ENCODE results near the gene SIPA1. TPM values are rescaled to one million over a fixed set of nuclear protein-coding genes. Genes with fewer than 3 reads are reported as not detected.

Gene SIPA1, protein sequence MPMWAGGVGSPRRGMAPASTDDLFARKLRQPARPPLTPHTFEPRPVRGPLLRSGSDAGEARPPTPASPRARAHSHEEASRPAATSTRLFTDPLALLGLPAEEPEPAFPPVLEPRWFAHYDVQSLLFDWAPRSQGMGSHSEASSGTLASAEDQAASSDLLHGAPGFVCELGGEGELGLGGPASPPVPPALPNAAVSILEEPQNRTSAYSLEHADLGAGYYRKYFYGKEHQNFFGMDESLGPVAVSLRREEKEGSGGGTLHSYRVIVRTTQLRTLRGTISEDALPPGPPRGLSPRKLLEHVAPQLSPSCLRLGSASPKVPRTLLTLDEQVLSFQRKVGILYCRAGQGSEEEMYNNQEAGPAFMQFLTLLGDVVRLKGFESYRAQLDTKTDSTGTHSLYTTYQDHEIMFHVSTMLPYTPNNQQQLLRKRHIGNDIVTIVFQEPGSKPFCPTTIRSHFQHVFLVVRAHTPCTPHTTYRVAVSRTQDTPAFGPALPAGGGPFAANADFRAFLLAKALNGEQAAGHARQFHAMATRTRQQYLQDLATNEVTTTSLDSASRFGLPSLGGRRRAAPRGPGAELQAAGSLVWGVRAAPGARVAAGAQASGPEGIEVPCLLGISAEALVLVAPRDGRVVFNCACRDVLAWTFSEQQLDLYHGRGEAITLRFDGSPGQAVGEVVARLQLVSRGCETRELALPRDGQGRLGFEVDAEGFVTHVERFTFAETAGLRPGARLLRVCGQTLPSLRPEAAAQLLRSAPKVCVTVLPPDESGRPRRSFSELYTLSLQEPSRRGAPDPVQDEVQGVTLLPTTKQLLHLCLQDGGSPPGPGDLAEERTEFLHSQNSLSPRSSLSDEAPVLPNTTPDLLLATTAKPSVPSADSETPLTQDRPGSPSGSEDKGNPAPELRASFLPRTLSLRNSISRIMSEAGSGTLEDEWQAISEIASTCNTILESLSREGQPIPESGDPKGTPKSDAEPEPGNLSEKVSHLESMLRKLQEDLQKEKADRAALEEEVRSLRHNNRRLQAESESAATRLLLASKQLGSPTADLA
- total RNA-seq (2014; rRNA removed; shearing (Covaris generic)): 34.2 and 35.5 TPM in 2 replicates

DNA sequence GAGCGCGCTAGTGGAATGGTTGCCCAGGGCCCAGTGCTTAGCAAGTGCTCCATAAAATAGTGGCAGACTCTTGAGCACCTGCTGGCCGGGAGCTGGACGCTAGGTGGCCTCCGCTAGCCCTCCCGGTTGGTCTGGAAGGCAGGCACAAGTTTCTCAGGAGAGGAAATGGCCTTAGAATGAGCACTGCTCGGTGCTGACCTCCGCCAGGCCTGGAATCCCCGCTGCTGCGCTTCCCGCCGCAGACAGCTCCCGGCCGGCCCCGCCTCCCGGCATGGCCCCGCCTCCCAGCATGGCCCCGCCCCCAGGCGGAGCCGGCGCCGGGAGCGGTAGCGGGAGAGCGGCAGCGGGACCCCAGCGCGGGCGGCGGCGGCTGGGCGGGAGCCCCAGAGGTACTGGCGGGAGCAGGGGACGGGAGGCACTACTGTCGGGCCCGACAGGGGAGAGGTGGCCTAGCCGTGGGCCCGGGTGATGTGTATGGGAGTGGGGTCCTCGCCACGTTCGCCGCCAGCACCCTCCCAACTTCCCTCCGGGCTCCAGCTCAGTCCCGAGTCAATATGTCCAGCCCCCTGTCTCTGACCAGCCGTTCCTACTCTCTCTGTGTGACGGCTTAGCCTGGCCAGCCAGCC lies at the start of gene SIPA1:
TSS of gene SIPA1 (plus strand) at position 308 of the 626 bp plus-strand sequence. CDS start 2,821 bp downstream, outside the sequence.

DNA sequence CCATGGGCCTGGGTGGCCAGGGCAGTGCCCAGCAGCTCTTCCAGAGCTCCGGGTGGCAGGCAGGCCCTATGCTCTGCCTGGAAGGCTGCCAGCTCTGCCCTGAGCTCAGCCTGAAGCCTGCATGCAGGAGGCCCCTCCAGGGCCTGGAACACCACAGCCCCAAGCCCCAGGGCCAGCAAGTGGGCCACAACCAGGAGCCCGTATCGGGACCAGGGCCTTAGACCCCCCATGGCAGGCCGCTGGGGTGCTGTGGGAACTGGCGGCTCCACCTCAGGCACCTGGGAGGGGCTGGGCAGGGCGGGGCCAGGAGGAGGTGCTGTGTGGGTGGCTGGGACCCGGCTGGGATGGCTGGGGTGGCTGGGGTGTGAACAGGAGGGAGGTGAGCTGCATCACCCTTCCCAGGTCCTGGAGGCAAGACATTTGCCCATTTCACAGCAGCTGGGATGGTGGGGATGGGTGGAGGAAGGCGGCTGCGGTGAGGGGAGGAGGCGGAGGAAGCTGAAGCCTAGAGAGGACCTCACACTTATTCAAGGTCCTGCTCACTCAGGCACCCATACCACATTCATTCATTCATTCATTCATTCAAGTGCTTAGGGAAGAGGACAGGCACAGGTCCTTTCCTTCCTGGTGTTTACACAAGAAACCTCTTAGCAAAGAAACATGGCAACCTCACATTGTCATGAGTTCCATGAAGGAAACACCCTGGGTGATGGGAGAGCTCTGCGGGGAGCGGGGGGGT lies 42.2 kb upstream of the SIPA1 start, which contains the start of gene KCNK7:
TSS of gene KCNK7 (minus strand) at position 258 of the 739 bp plus-strand sequence. CDS start at position 230, 28 bp downstream.

DNA sequence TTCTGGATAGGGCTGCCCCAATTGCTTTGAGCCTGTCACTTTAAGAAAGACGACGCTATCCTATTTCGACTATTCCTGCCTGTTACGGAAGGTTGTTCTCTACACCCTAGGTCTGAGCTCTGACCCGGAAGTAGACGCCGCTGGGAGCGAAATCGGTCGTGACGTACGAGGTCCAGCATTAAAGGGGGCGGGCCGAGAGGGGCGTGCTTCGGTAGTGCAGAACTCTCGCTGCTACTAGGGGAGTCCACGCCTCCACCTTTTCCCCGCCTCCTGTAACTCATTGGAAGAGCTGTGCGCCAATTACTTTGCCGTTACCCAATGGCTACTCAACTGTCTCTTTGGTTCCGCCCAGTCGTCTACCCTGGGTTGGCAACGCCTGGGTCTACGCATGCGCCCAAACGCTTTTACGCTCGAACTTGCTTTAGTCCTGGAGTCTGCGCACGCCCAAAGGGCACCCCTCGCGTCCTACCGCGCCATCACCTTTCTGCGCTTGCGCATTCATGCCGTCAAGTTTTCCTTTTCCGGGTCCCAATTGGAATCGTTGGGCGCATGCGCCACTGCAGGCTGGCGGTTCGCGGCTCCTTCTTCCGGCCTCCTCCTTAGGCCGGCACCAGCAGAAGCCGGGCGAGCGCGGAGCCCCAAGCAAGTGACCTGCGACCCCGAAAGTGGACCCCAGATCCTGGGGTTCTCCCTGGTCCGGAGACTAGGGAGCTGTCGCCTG lies 22.5 kb upstream of the SIPA1 start, which contains the start of gene PCNX3:
TSS of gene PCNX3 (plus strand) at position 548 of the 721 bp plus-strand sequence. CDS start 536 bp downstream, outside the sequence.

DNA sequence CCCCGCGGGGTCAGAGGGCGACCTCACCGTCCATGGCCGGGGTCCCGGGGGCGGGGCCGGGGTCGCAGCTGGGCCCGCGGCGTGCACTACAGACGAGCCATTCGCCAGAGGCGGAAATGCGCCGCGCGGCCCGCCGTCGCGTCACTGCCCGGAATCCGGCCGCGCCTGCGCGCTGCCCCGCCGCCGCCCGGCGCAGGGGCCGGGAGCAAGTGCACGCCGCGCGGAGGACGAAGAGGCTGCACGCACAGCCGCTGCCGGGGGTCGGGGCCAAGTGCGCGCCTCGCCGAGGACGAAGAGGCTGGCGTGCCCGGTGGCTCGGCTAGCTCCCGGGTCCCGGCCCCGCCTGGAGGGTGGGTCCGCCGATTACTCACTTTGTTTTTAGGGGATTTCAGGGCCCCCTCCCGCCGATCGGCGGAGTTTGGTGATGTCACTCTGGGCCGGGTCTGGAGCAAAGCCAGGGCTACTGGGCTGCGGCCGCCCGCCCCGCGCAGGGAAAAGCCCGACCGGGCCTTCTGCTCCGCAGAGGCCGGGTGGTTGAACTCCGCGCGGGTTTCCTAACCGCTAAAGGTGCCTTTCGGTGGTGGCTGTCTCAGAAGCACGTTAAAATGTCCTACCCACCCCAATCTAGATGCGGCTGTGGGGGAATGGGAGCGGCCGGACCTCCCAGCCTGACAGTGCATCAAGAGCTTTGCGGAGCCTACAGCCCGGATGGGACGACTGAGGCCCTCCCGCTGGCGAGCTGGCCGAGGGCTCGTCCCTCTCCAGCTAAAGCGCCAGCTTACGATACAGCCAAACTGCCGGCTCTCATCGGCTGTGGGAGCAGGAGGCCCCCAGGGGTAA lies 25.1 kb downstream of the SIPA1 start, which contains the start of gene RELA:
TSS of gene RELA (minus strand) at position 118 of the 840 bp plus-strand sequence. CDS start at position 34, 84 bp downstream.

Small RNA genes within 50 kb of the gene (small RNA-seq; reads per million reads assigned to genes)
- not detected for gene MIR4489
- not detected for gene MIR4690
- not detected for gene RN7SL309P

Other genes starting within 250 kb of the SIPA1 start
- 69.3 and 73.0 TPM in 2 replicates for gene NEAT1, start 215.3 kb upstream of the SIPA1 start, total RNA-seq (2014; rRNA removed; shearing (Covaris generic))
- gene MALAT1, start 139.1 kb upstream of the SIPA1 start, total RNA-seq (2014; rRNA removed; shearing (Covaris generic)): 2,655 and 2,827 TPM in 2 replicates
- gene SCYL1, start 113.0 kb upstream of the SIPA1 start, total RNA-seq (2014; rRNA removed; shearing (Covaris generic)): 144 TPM in 2 replicates
- 205 and 209 TPM in 2 replicates for gene LTBP3, start 79.7 kb upstream of the SIPA1 start, total RNA-seq (2014; rRNA removed; shearing (Covaris generic))
- 93.6 and 98.5 TPM in 2 replicates for gene ZNRD2, start 67.6 kb upstream of the SIPA1 start, total RNA-seq (2014; rRNA removed; shearing (Covaris generic))
- 43.3 and 48.4 TPM in 2 replicates for gene FAM89B, start 65.6 kb upstream of the SIPA1 start, total RNA-seq (2014; rRNA removed; shearing (Covaris generic))
- 147 and 171 TPM in 2 replicates for gene EHBP1L1, start 62.0 kb upstream of the SIPA1 start, total RNA-seq (2014; rRNA removed; shearing (Covaris generic))
- gene KCNK7, start 42.3 kb upstream of the SIPA1 start, total RNA-seq (2014; rRNA removed; shearing (Covaris generic)): 0.27 and 0.30 TPM in 2 replicates
- 32.6 and 44.9 TPM in 2 replicates for gene MAP3K11, start 23.9 kb upstream of the SIPA1 start, total RNA-seq (2014; rRNA removed; shearing (Covaris generic))
- 38.1 and 38.7 TPM in 2 replicates for gene PCNX3, start 22.3 kb upstream of the SIPA1 start, total RNA-seq (2014; rRNA removed; shearing (Covaris generic))
- 41.8 and 44.5 TPM in 2 replicates for gene RELA, start 24.8 kb downstream of the SIPA1 start, total RNA-seq (2014; rRNA removed; shearing (Covaris generic))
- 84.3 and 89.4 TPM in 2 replicates for gene KAT5, start 74.2 kb downstream of the SIPA1 start, total RNA-seq (2014; rRNA removed; shearing (Covaris generic))
- gene RNASEH2C, start 82.7 kb downstream of the SIPA1 start, total RNA-seq (2014; rRNA removed; shearing (Covaris generic)): 115 and 149 TPM in 2 replicates
- 23.7 and 24.5 TPM in 2 replicates for gene AP5B1, start 142.9 kb downstream of the SIPA1 start, total RNA-seq (2014; rRNA removed; shearing (Covaris generic))
- 0.11 TPM in 2 replicates for gene OVOL1, start 149.0 kb downstream of the SIPA1 start, total RNA-seq (2014; rRNA removed; shearing (Covaris generic))
- 0.13 TPM in 1 of 2 replicates, not detected in the other for gene SNX32, start 195.9 kb downstream of the SIPA1 start, total RNA-seq (2014; rRNA removed; shearing (Covaris generic))
- 2,320 and 2,361 TPM in 2 replicates for gene CFL1, start 220.1 kb downstream of the SIPA1 start, total RNA-seq (2014; rRNA removed; shearing (Covaris generic))
- 94.2 and 103 TPM in 2 replicates for gene MUS81, start 222.3 kb downstream of the SIPA1 start, total RNA-seq (2014; rRNA removed; shearing (Covaris generic))
- gene EFEMP2, start 234.7 kb downstream of the SIPA1 start, total RNA-seq (2014; rRNA removed; shearing (Covaris generic)): 11.4 and 16.7 TPM in 2 replicates
- gene CTSW, start 241.7 kb downstream of the SIPA1 start, total RNA-seq (2014; rRNA removed; shearing (Covaris generic)): 0.24 and 0.41 TPM in 2 replicates

Data from A375 (cell line).